Stomach smooth muscle (tissue), 2 donors: ENCODE measurements around the gene TRAPPC10.

Source experiments
- H3K27ac ChIP-seq: one replicate; pipeline ENCODE4 v1.7.0; 2013; ENCODE audit warnings: mild to moderate bottlenecking, low read length, inconsistent platforms
- H3K27me3 ChIP-seq, 2 donors: one replicate each; pipeline ENCODE4 v1.7.0; 2013; ENCODE audit warnings: low read length in 2 of 2; ENCODE audit not compliant: insufficient read depth in 2 of 2, control insufficient read depth in 1 of 2
- H3K36me3 ChIP-seq, 2 donors: one replicate each; pipeline ENCODE4 v1.7.0; 2013; ENCODE audit warnings: low read length in 2 of 2; ENCODE audit not compliant: control insufficient read depth in 2 of 2, insufficient read depth in 2 of 2
- H3K4me1 ChIP-seq: one replicate; pipeline ENCODE4 v1.7.0; 2013; ENCODE audit warnings: low read length; ENCODE audit not compliant: control insufficient read depth, insufficient read depth
- H3K4me3 ChIP-seq, 2 donors: one replicate each; pipeline ENCODE4 v1.7.0; 2013; ENCODE audit warnings: low read length in 2 of 2
- H3K9ac ChIP-seq, 2 donors: one replicate each; pipeline ENCODE4 v1.7.0; 2013; ENCODE audit warnings: low read length in 2 of 2, mild to moderate bottlenecking in 1 of 2
- H3K9me3 ChIP-seq, 2 donors: one replicate each; pipeline ENCODE4 v1.7.0; 2013; ENCODE audit warnings: low read length in 2 of 2; ENCODE audit not compliant: control insufficient read depth in 2 of 2
- donor health status: healthy.
- donor health status: Pancreatic carcinoma.

The TRAPPC10 gene

GRCh38 chr21:43972850-43973633 lies 39.1 kb upstream of the TRAPPC10 start:
- Histone ChIP-seq H3K4me1 (peaks cover 2% of the 10 kb centered on the region), H3K4me3 (no peak overlapping the region), H3K9me3 (no peaks in the 10 kb centered on the region), H3K36me3 (peaks cover 19 to 26% of the 10 kb centered on the region in 2 donors), H3K27ac (no peak overlapping the region), H3K9ac (no peak overlapping the region), H3K27me3 (no peaks in the 10 kb centered on the region)

GRCh38 chr21:43973634-43973955 lies 38.5 kb upstream of the TRAPPC10 start:
- Histone ChIP-seq H3K9ac (no peak overlapping the region), H3K4me1 (peaks cover 2% of the 10 kb centered on the region), H3K27me3 (no peaks in the 10 kb centered on the region), H3K4me3 (no peak overlapping the region), H3K9me3 (no peaks in the 10 kb centered on the region), H3K27ac (no peak overlapping the region), H3K36me3 (peaks cover 19 to 31% of the 10 kb centered on the region in 2 donors)

GRCh38 chr21:43974791-43975468 lies 37.2 kb upstream of the TRAPPC10 start:
- H3K9me3 ChIP-seq, result no peaks in the 10 kb centered on the region
- peaks cover 13 to 28% of the 10 kb centered on the region in 2 donors for H3K36me3 ChIP-seq
- H3K9ac ChIP-seq, result no peak overlapping the region
- H3K27ac ChIP-seq, result no peak overlapping the region
- H3K4me3 ChIP-seq, result no peak overlapping the region
- peaks cover 2% of the 10 kb centered on the region for H3K4me1 ChIP-seq
- H3K27me3 ChIP-seq, result no peaks in the 10 kb centered on the region

- no peak overlapping the region for H3K4me3 ChIP-seq
- no peak overlapping the region for H3K27ac ChIP-seq
- H3K36me3 ChIP-seq, result peaks cover 9 to 30% of the 10 kb centered on the region in 2 donors
- no peak overlapping the region for H3K9ac ChIP-seq
- H3K4me1 ChIP-seq, result peaks cover 2% of the 10 kb centered on the region
- no peaks in the 10 kb centered on the region for H3K9me3 ChIP-seq
- H3K27me3 ChIP-seq, result no peaks in the 10 kb centered on the region
These were observed 36.5 kb upstream of the TRAPPC10 start for GRCh38 chr21:43975469-43976098.

GRCh38 chr21:43976661-43977060 lies 35.4 kb upstream of the TRAPPC10 start:
- Histone ChIP-seq H3K9ac (no peak overlapping the region), H3K4me1 (peaks cover 2% of the 10 kb centered on the region), H3K4me3 (no peak overlapping the region), H3K27me3 (no peaks in the 10 kb centered on the region), H3K36me3 (peaks cover 13 to 29% of the 10 kb centered on the region in 2 donors), H3K27ac (no peak overlapping the region), H3K9me3 (no peaks in the 10 kb centered on the region)

- Histone ChIP-seq H3K4me1 (peaks cover 2% of the 10 kb centered on the region), H3K27ac (no peak overlapping the region), H3K9ac (no peak overlapping the region), H3K27me3 (no peaks in the 10 kb centered on the region), H3K9me3 (no peaks in the 10 kb centered on the region), H3K4me3 (no peak overlapping the region), H3K36me3 (peaks cover 19 to 26% of the 10 kb centered on the region in 2 donors)
These were observed 34.0 kb upstream of the TRAPPC10 start for GRCh38 chr21:43978060-43978459.

- Histone ChIP-seq H3K27ac (no peak overlapping the region), H3K9ac (no peak overlapping the region), H3K4me3 (no peak overlapping the region), H3K4me1 (peaks cover 2% of the 10 kb centered on the region), H3K27me3 (no peaks in the 10 kb centered on the region), H3K36me3 (peaks cover 20 to 28% of the 10 kb centered on the region in 2 donors), H3K9me3 (no peaks in the 10 kb centered on the region)
These were observed 32.5 kb upstream of the TRAPPC10 start for GRCh38 chr21:43979654-43980053.

- H3K27me3 ChIP-seq, result no peaks in the 10 kb centered on the region
- H3K27ac ChIP-seq, result no peak overlapping the region
- H3K4me3 ChIP-seq, result no peak overlapping the region
- no peaks in the 10 kb centered on the region for H3K4me1 ChIP-seq
- no peak overlapping the region for H3K9ac ChIP-seq
- peaks cover 20 to 28% of the 10 kb centered on the region in 2 donors for H3K36me3 ChIP-seq
- H3K9me3 ChIP-seq, result no peaks in the 10 kb centered on the region
These were observed 30.8 kb upstream of the TRAPPC10 start for GRCh38 chr21:43981151-43981870.

GRCh38 chr21:43981871-43982210 lies 30.3 kb upstream of the TRAPPC10 start:
- peaks cover 20 to 28% of the 10 kb centered on the region in 2 donors for H3K36me3 ChIP-seq
- no peak overlapping the region for H3K4me3 ChIP-seq
- H3K27me3 ChIP-seq, result no peaks in the 10 kb centered on the region
- H3K9ac ChIP-seq, result no peak overlapping the region
- no peak overlapping the region for H3K27ac ChIP-seq
- no peaks in the 10 kb centered on the region for H3K9me3 ChIP-seq
- H3K4me1 ChIP-seq, result no peaks in the 10 kb centered on the region

- Histone ChIP-seq H3K4me3 (no peak overlapping the region), H3K9me3 (no peaks in the 10 kb centered on the region), H3K27ac (no peak overlapping the region), H3K36me3 (peaks cover 20 to 28% of the 10 kb centered on the region in 2 donors), H3K27me3 (no peaks in the 10 kb centered on the region), H3K9ac (no peak overlapping the region), H3K4me1 (no peaks in the 10 kb centered on the region)
These were observed 29.5 kb upstream of the TRAPPC10 start for GRCh38 chr21:43982489-43983078.
